GM12878 (cell line): ENCODE data around the gene LMAN1L. TPM values are rescaled to one million over a fixed set of nuclear protein-coding genes. Genes with fewer than 3 reads are reported as not detected.

Experiments
- ATAC-seq: fragments of 200-7000 bp; cut with Tn5 transposase; 3 replicates; pipeline ENCODE4 v1.9.1; 2020; ENCODE audit warnings: mild to moderate bottlenecking, moderate library complexity
- BruUV-seq: library from RNA; stranded (reverse); fragments of 400-500 nt; replicated peaks from 2 replicates; lab custom pipeline; 2021; lab: Mats Ljungman, UMichigan
- CTCF ChIA-PET: fragments of 300-600 bp; sonication (Branson Sonifier 250); formaldehyde crosslinking; extraction: SDS; loops from one replicate; lab custom pipeline; 2021; ENCODE audit warnings: inconsistent platforms; lab: Yijun Ruan, JAX
- POLR2A ChIA-PET: fragments of 350-600 bp; formaldehyde crosslinking; extraction: SDS; loops from one replicate; lab custom pipeline; 2021; ENCODE audit warnings: inconsistent platforms; lab: Charles Lee
- RAD21 ChIA-PET: fragments of 300-600 bp; sonication (Branson Sonifier 250); formaldehyde crosslinking; loops from one replicate; lab custom pipeline; 2023; ENCODE audit warnings: antibody characterized with exemption; ENCODE audit not compliant: unreplicated experiment; lab: Charles Lee
- SMC1A ChIA-PET: fragments of 300-600 bp; sonication (Branson Sonifier 250); formaldehyde crosslinking; loops from one replicate; lab custom pipeline; 2023; ENCODE audit not compliant: unreplicated experiment, uncharacterized antibody; lab: Charles Lee
- DNase-seq: peaks from one replicate; pipeline ENCODE4 v3.0.0-alpha.2; 2011; ENCODE audit warnings: low read depth, low spot score
- FAIRE-seq: peaks from 3 replicates; lab custom pipeline; 2011; peaks lifted over from hg19 to GRCh38; lab: Jason Lieb, UNC
- H2AFZ ChIP-seq: 2 replicates; pipeline ENCODE4 v1.6.0; 2011; ENCODE audit warnings: low read depth, low read length, control low read depth; ENCODE audit not compliant: control insufficient read depth
- H3K27ac ChIP-seq: 2 replicates; pipeline ENCODE4 v1.5.1; 2011; ENCODE audit warnings: control low read depth; ENCODE audit not compliant: control insufficient read depth, insufficient read depth
- H3K27me3 ChIP-seq, 2 experiments: replicated peaks in 1 of 2; 2 replicates each; pipeline versions ENCODE4 v1.6.0 to v1.6.1; 2011; ENCODE audit warnings: low read length in 1 of 2; ENCODE audit not compliant: control insufficient read depth in 2 of 2, insufficient read depth in 2 of 2
- H3K36me3 ChIP-seq, 2 experiments: 2 replicates each; pipeline ENCODE4 v1.5.1; 2011; ENCODE audit warnings: low read length in 1 of 2; ENCODE audit not compliant: control insufficient read depth in 2 of 2, insufficient read depth in 2 of 2
- H3K4me1 ChIP-seq: 2 replicates; pipeline ENCODE4 v1.6.1; 2011; ENCODE audit warnings: mild to moderate bottlenecking, low read length, moderate library complexity, mixed read lengths; ENCODE audit not compliant: control insufficient read depth, insufficient read depth
- H3K4me2 ChIP-seq: 2 replicates; pipeline ENCODE4 v1.6.0; 2011; ENCODE audit warnings: control low read depth; ENCODE audit not compliant: control insufficient read depth, insufficient read depth
- H3K4me3 ChIP-seq: fragments of 200-600 bp; sonication (generic); 2 replicates; pipeline ENCODE4 v1.5.1; 2016
- H3K79me2 ChIP-seq: 2 replicates; pipeline ENCODE4 v1.6.0; 2011; ENCODE audit warnings: low read length; ENCODE audit not compliant: control insufficient read depth, insufficient read depth
- H3K9ac ChIP-seq: 2 replicates; pipeline ENCODE4 v1.8.0; 2011; ENCODE audit warnings: low read length, control low read depth, mixed read lengths; ENCODE audit not compliant: control insufficient read depth, insufficient read depth
- H3K9me3 ChIP-seq: replicated peaks from 3 replicates; pipeline ENCODE4 v1.5.1; 2011; ENCODE audit warnings: mild to moderate bottlenecking, low read length; ENCODE audit not compliant: control insufficient read depth, insufficient read depth
- H4K20me1 ChIP-seq: 2 replicates; pipeline ENCODE4 v1.6.0; 2011; ENCODE audit not compliant: control insufficient read depth, insufficient read depth
- ASH2L ChIP-seq: fragments of 300-600, 200-600 bp; sonication (generic); IDR thresholded peaks from 2 replicates; pipeline ENCODE4 v1.6.1; 2017; ENCODE audit warnings: low read depth, mild to moderate bottlenecking, borderline replicate concordance
- BACH1 ChIP-seq: fragments of 450-650 bp; IDR thresholded peaks from 2 replicates; pipeline ENCODE4 v1.6.1; 2017; ENCODE audit warnings: mild to moderate bottlenecking, borderline replicate concordance
- BHLHE40 ChIP-seq, 2 experiments: fragments of 450-650 bp in 1 of 2; IDR thresholded peaks; 2 replicates each; pipeline ENCODE4 v1.6.1; 2011 to 2017; ENCODE audit warnings: low read depth in 2 of 2, borderline replicate concordance in 1 of 2, improper control_type of control experiment in 1 of 2, low read length in 1 of 2, mild to moderate bottlenecking in 1 of 2
- DPF2 ChIP-seq: fragments of 450-650 bp; IDR thresholded peaks from 2 replicates; pipeline ENCODE4 v1.6.1; 2017; ENCODE audit warnings: mild to moderate bottlenecking
- IKZF1 ChIP-seq: fragments of 450-650 bp; conservative IDR thresholded peaks from 2 replicates; pipeline ENCODE4 v1.6.1; 2017; ENCODE audit warnings: antibody characterized with exemption, mild to moderate bottlenecking
- IKZF2 ChIP-seq, 2 experiments: fragments of 450-650 bp; IDR thresholded peaks; 2 replicates each; pipeline ENCODE4 v1.6.1; 2017; ENCODE audit warnings: mild to moderate bottlenecking in 2 of 2, moderate library complexity in 2 of 2
- LARP7 ChIP-seq: fragments of 450-650 bp; IDR thresholded peaks from 2 replicates; pipeline ENCODE4 v1.6.1; 2017; ENCODE audit warnings: mild to moderate bottlenecking
- MAX ChIP-seq: IDR thresholded peaks from 2 replicates; pipeline ENCODE4 v1.6.1; 2012; ENCODE audit warnings: low read depth, low read length, improper control_type of control experiment
- MEF2B ChIP-seq: fragments of 450-650 bp; IDR thresholded peaks from 2 replicates; pipeline ENCODE4 v1.6.1; 2018; ENCODE audit warnings: mild to moderate bottlenecking, moderate library complexity; ENCODE audit not compliant: partially characterized antibody, poor library complexity, severe bottlenecking
- MXI1 ChIP-seq: fragments of 150-350 bp; IDR thresholded peaks from 2 replicates; pipeline ENCODE4 v1.6.1; 2011; ENCODE audit warnings: low read depth, mild to moderate bottlenecking, inconsistent platforms, low read length, improper control_type of control experiment
- NFYB ChIP-seq: IDR thresholded peaks from 2 replicates; pipeline ENCODE4 v1.6.1; 2011; ENCODE audit warnings: low read depth, mild to moderate bottlenecking, low read length, improper control_type of control experiment, moderate library complexity; ENCODE audit not compliant: insufficient read depth
- NR2C1 ChIP-seq: fragments of 450-650 bp; IDR thresholded peaks from 2 replicates; pipeline ENCODE4 v1.6.1; 2017; ENCODE audit warnings: antibody characterized with exemption, mild to moderate bottlenecking, moderate library complexity
- PAX5 ChIP-seq: IDR thresholded peaks from 2 replicates; pipeline ENCODE4 v1.6.1; 2011; ENCODE audit warnings: low read depth, low read length, borderline replicate concordance
- POLR2AphosphoS2 ChIP-seq: IDR thresholded peaks from 2 replicates; pipeline ENCODE4 v1.6.1; 2011; ENCODE audit warnings: low read depth, mild to moderate bottlenecking, low read length, improper control_type of control experiment, moderate library complexity
- POLR2AphosphoS5 ChIP-seq: IDR thresholded peaks from 2 replicates; pipeline ENCODE4 v1.6.1; 2011; ENCODE audit warnings: mild to moderate bottlenecking, low read length, inconsistent platforms
- RAD51 ChIP-seq: fragments of 450-650 bp; IDR thresholded peaks from 2 replicates; pipeline ENCODE4 v1.6.1; 2016; ENCODE audit warnings: moderate library complexity, mild to moderate bottlenecking, inconsistent platforms
- RB1 ChIP-seq: fragments of 450-650 bp; formaldehyde crosslinking; IDR thresholded peaks from 2 replicates; pipeline ENCODE4 v1.6.1; 2017; ENCODE audit warnings: mild to moderate bottlenecking, borderline replicate concordance
- SMARCA5 ChIP-seq: fragments of 450-650 bp; IDR thresholded peaks from 2 replicates; pipeline ENCODE4 v1.6.1; 2017; ENCODE audit warnings: mild to moderate bottlenecking
- SMC3 ChIP-seq: IDR thresholded peaks from 2 replicates; pipeline ENCODE4 v1.6.1; 2011; ENCODE audit warnings: low read length, improper control_type of control experiment, borderline replicate concordance
- TCF12 ChIP-seq: IDR thresholded peaks from 2 replicates; pipeline ENCODE4 v1.6.1; 2011; ENCODE audit warnings: low read depth, mild to moderate bottlenecking, low read length
- TCF3 ChIP-seq: IDR thresholded peaks from 2 replicates; pipeline ENCODE4 v1.6.1; 2012; ENCODE audit warnings: low read depth, mild to moderate bottlenecking, low read length, borderline replicate concordance; ENCODE audit not compliant: insufficient read depth
- USF1 ChIP-seq: IDR thresholded peaks from 2 replicates; pipeline ENCODE4 v1.6.1; 2011; ENCODE audit warnings: borderline replicate concordance, low read depth, mild to moderate bottlenecking, moderate library complexity, mixed read lengths, low read length; ENCODE audit not compliant: insufficient read depth; ENCODE audit errors: extremely low read length
- WGBS: methylation state at CpG from one replicate; pipeline ENCODE4 v1.1.6; 2016; ENCODE audit warnings: low lambda C conversion rate; ENCODE audit not compliant: insufficient replicate concordance, insufficient coverage; ENCODE audit errors: missing lambda C conversion rate; 5-methylcytosine and 5-hydroxymethylcytosine counted together
- in situ Hi-C: fragments of 300-500 bp; cut with MboI; formaldehyde crosslinking; loops from 9 replicates; pipeline ENCODE4 v1.14.3; 2018; ENCODE audit warnings: mixed read lengths
- intact Hi-C: fragments of 100-400 bp; cut with micrococcal nuclease; formaldehyde crosslinking; loops from one replicate; pipeline ENCODE4 v1.14.2; 2022; ENCODE audit not compliant: unreplicated experiment
- polyA plus RNA-seq, 11 experiments: library from polyadenylated mRNA; depleted of rRNA in 4 of 11; unstranded in 6 of 11; stranded (reverse) in 5 of 11; fragments of >200 nt; fragmentation: Nextera tagmentation in 4 of 11; fragmentation: Illumina TruSeq in 1 of 11; extraction: Ambion mirVana in 4 of 11; extraction: Trizol in 1 of 11; gene quantifications; 1 replicate in 1 of 11; 2 replicates in 10 of 11; pipeline versions ENCODE4 v1.2.1 to v1.2.3, GENCODE V29; 2011 to 2016; ENCODE audit warnings: inconsistent platforms in 2 of 11, missing spikeins in 2 of 11, low read depth in 1 of 11
- total RNA-seq, 4 experiments: library from RNA; depleted of rRNA in 3 of 4; stranded (reverse); fragments of >200 nt in 3 of 4; fragmentation: Illumina TruSeq in 1 of 4; extraction: Trizol in 1 of 4; gene quantifications; 2 replicates each; pipeline versions ENCODE4 v1.2.1 to v1.2.3, GENCODE V29; 2013 to 2021

Gene LMAN1L
- total and polyA plus RNA-seq, 10 of the 15 experiments (the other 5 are each of a cell fraction or from before 2014, with no cell fraction given): not detected

DNA sequence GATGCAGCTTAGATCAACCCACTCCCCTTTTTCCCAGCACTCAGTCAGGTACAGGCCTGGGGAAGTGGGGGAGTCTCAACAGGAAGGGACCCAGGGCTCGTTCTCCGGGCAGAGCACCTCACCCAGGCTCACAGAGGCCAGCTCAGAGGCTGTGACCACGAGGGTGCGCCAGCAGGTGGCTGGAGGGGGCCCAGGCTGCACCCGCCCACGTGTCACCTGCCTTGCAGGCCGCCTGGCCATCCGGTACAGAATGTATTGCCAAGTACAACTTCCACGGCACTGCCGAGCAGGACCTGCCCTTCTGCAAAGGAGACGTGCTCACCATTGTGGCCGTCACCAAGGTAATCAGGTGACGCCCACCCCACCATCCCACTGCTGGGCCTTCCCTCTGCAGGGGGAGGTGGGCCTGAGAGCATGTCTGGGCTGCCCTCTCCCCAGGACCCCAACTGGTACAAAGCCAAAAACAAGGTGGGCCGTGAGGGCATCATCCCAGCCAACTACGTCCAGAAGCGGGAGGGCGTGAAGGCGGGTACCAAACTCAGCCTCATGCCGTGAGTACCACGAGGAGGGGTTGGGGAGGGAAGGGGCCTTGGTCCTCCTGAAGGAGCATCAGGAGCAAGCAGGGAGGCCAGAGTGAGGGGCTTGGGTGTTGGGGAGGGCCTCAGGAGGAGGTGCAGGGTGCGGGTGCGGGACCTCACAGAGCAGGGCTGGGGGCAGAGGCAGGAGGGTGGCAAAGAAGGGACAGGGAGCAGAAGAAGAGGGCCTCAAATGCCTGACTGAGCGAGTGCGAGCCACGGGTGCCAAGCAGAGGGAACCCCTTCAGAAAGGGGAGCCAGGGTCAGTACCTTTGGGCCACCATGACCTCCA, 14.0 kb upstream of the LMAN1L start:
- FAIRE-seq: peak; percentile 54
- 50% methylated on average over 25 of the region's 25 CpGs for WGBS
- intact Hi-C loops: no loop called here
- H2AFZ ChIP-seq: no peak overlapping the region
- peak; percentile 57 for ATAC-seq
- peaks cover 41 to 64% of the 10 kb centered on the region in 2 experiments for H3K36me3 ChIP-seq
- peak overlapping the region; percentile 51 for H3K27ac ChIP-seq
- peak overlapping the region; percentile 51; the same call in 1 of the 2 replicates for H3K4me2 ChIP-seq
- H4K20me1 ChIP-seq: peaks cover 6% of the 10 kb centered on the region
- H3K79me2 ChIP-seq: peaks cover 49% of the 10 kb centered on the region
- ChIA-PET RAD21 (interaction anchor here (0.9 to 22.9 kb wide), 8 partner anchors 17 to 159 kb away, joined by 3 to 1186 read pairs (median 4); partner anchors contain the start of genes CSK and FAM219B), CTCF (interaction anchor here (0.7 to 25.9 kb wide), 15 partner anchors 9 to 415 kb away, joined by 3 to 1288 read pairs (median 3); partner anchors contain the start of genes CSK and FAM219B), SMC1A (interaction anchor here (1.1 to 15.7 kb wide), 6 partner anchors 10 to 165 kb away, joined by 3 to 811 read pairs (median 6); partner anchors contain the start of gene CSK), POLR2A (interaction anchor here (0.9 to 5.3 kb wide), 9 partner anchors 9 to 27 kb away, joined by 4 to 59 read pairs (median 10); partner anchors contain the start of gene CSK)
- H3K4me1 ChIP-seq: peaks cover 40% of the 10 kb centered on the region
- H3K27me3 ChIP-seq: no peaks in the 10 kb centered on the region
- in situ Hi-C loops: no loop called here
- DNase-seq: no peak
- H3K9ac ChIP-seq: no peak overlapping the region; the same call in 1 of the 2 replicates
- BruUV-seq: no TSS peak
- no peaks in the 10 kb centered on the region for H3K9me3 ChIP-seq
- H3K4me3 ChIP-seq: no peak overlapping the region
- peak; percentile 83; the same call in 1 of the 2 replicates for TF ChIP-seq TCF3
- no peak for TF ChIP-seq NFYB
- TF ChIP-seq TCF12: peak; percentile 91
- TF ChIP-seq ASH2L: no peak
- TF ChIP-seq BACH1: peak; percentile 44; the same call in 1 of the 2 replicates
- TF ChIP-seq BHLHE40 (IDR thresholded peaks at IDR 0.05; ENCODE audit: borderline replicate concordance in 1 of 2, low read depth in 2 of 2, low read length in 1 of 2): peak; percentile 74 to 92; a peak in 3 of 4 replicates
- peak; percentile 64 for TF ChIP-seq USF1
- no peak for TF ChIP-seq MEF2B
- TF ChIP-seq DPF2: peak; percentile 57; the same call in 1 of the 2 replicates
- TF ChIP-seq RAD51: 0 out of 2 replicates have a peak, but pooled peaks have one; percentile 22
- TF ChIP-seq IKZF1: peak; percentile 59
- TF ChIP-seq RB1: no peak
- TF ChIP-seq NR2C1: no peak
- TF ChIP-seq LARP7: peak; percentile 38; the same call in 1 of the 2 replicates
- TF ChIP-seq PAX5: peak; percentile 11; the same call in 1 of the 2 replicates
- TF ChIP-seq IKZF2 (IDR thresholded peaks at IDR 0.05): peak in 1 of 2 experiments; percentile 18; a peak in 1 of 4 replicates
- TF ChIP-seq MXI1: peak; percentile 74
- peak; percentile 11; the same call in 1 of the 2 replicates for TF ChIP-seq SMC3
- TF ChIP-seq POLR2AphosphoS2: peak; percentile 71; the same call in 1 of the 2 replicates
- TF ChIP-seq POLR2AphosphoS5: 0 out of 2 replicates have a peak, but pooled peaks have one; percentile 2
- TF ChIP-seq SMARCA5: 0 out of 2 replicates have a peak, but pooled peaks have one; percentile 33
- TF ChIP-seq MAX: peak; percentile 60; the same call in 1 of the 2 replicates
